ENCODE results near the gene BIRC2. TPM values are rescaled to one million over a fixed set of nuclear protein-coding genes. Genes with fewer than 3 reads are reported as not detected.
"Not testable (repeated sequence)": the region's sequence is repeated elsewhere in the genome, so short reads cannot be mapped to it uniquely, and the experiment has no call there.

Gene BIRC2
- total RNA-seq (100 to 1,000 TPM in 2 of 5 donors, 10 to 100 TPM in 3; 33.6 to 301 (median 55.4) TPM), polyA plus RNA-seq (10 to 100 TPM; 17.3 to 24.6 (median 20.0) TPM)
- long read RNA-seq, donor 1, partial matches to known transcripts = 0 of 1 reads
- long read RNA-seq, donor 1, other reads (novel, unspliced or antisense) = 0 of 1 reads
- long read RNA-seq, donor 2, transcript BIRC2-201 (9 exons, 3,743 nt) = major isoform, 7 of 13 reads
- long read RNA-seq, donor 2, partial matches to known transcripts = 6 of 13 reads
- long read RNA-seq, donor 2, other reads (novel, unspliced or antisense) = 0 of 13 reads
- long read RNA-seq, donor 3, partial matches to known transcripts = 15 of 16 reads
- long read RNA-seq, donor 3, other reads (novel, unspliced or antisense) = 0 of 16 reads
- long read RNA-seq, donor 4, partial matches to known transcripts = 0 of 3 reads
- long read RNA-seq, donor 4, other reads (novel, unspliced or antisense) = 0 of 3 reads
- long read RNA-seq, donor 5, full-length matches to known transcripts = 3 of 11 reads
- long read RNA-seq, donor 5, partial matches to known transcripts = 8 of 11 reads
- long read RNA-seq, donor 5, other reads (novel, unspliced or antisense) = 0 of 11 reads
- long read RNA-seq, donor 6, full-length matches to known transcripts = 10 of 31 reads
- long read RNA-seq, donor 6, partial matches to known transcripts = 21 of 31 reads
- long read RNA-seq, donor 6, other reads (novel, unspliced or antisense) = 0 of 31 reads
- long read RNA-seq, donor 7, partial matches to known transcripts = 7 of 9 reads
- long read RNA-seq, donor 7, other reads (novel, unspliced or antisense) = 0 of 9 reads
- long read RNA-seq, donor 8, transcript BIRC2-201 (9 exons, 3,743 nt) = major isoform, 7 of 14 reads
- long read RNA-seq, donor 8, partial matches to known transcripts = 7 of 14 reads
- long read RNA-seq, donor 8, other reads (novel, unspliced or antisense) = 0 of 14 reads
- long read RNA-seq, donor 9, partial matches to known transcripts = 31 of 32 reads
- long read RNA-seq, donor 9, other reads (novel, unspliced or antisense) = 0 of 32 reads
- long read RNA-seq, donor 10, partial matches to known transcripts = 9 of 13 reads
- long read RNA-seq, donor 10, other reads (novel, unspliced or antisense) = 0 of 13 reads

DNA sequence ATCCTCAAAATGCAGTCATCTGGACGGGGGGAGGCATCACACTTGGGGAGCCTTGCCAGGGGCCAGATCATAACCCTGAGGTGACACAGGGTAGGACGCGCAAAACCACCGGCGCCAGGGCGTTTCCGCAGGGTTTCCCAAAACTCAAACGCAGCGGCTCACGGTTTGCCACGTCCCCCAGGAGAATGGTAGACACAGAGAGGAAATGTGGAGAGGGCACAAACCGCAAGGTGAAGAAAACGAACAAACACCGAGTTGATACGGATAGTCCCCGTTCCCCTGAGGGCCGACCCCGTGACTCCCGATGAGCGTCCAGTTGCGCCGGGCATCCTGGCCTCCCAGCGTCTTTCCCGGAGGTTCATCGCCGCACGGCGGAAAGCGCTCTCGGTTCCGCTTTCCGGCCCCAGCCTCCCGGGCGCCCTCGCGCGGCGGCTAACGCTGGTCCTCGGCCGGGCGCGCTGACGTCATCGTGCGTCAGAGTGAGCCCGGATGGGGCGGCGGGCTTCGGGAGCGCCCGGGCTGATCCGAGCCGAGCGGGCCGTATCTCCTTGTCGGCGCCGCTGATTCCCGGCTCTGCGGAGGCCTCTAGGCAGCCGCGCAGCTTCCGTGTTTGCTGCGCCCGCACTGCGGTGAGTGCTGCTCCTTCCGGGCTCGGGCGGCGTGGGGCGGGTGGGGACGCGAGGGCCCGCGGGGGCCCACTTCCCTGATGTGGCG is at the start of gene BIRC2:
TSS of gene BIRC2 (plus strand) at position 467 of the 714 bp plus-strand sequence. CDS start 2,641 bp downstream, outside the sequence.
- Histone ChIP-seq H3K4me3 (peak within 1 kb of the TSS; percentile 59 to 68 (median 63)), H3K27me3 (no peaks in the 10 kb centered on the region), H3K9me3 (no peaks in the 10 kb centered on the region), H3K4me1 (peaks cover 10 to 41% (median 26%) of the 10 kb centered on the region in 4 donors), H3K27ac (peak within 1 kb of the TSS; percentile 93 to 99 (median 98)), H3K36me3 (peaks cover 0 to 21% (median 8%) of the 10 kb centered on the region in 4 donors)
- intact Hi-C loops (cut with DNase I; ENCODE audit: low total_unique reads) = loop anchor here (10.0 kb wide), 1 partner anchor 148 kb away; no protein-coding TSS in a partner anchor
- peak; percentile 97 to 98 for DNase-seq
- WGBS, 5 donors = 0 to 1% (median 0%) methylated on average over 26 to 77 of the region's 77 CpGs
- TF ChIP-seq, protein P1, sequence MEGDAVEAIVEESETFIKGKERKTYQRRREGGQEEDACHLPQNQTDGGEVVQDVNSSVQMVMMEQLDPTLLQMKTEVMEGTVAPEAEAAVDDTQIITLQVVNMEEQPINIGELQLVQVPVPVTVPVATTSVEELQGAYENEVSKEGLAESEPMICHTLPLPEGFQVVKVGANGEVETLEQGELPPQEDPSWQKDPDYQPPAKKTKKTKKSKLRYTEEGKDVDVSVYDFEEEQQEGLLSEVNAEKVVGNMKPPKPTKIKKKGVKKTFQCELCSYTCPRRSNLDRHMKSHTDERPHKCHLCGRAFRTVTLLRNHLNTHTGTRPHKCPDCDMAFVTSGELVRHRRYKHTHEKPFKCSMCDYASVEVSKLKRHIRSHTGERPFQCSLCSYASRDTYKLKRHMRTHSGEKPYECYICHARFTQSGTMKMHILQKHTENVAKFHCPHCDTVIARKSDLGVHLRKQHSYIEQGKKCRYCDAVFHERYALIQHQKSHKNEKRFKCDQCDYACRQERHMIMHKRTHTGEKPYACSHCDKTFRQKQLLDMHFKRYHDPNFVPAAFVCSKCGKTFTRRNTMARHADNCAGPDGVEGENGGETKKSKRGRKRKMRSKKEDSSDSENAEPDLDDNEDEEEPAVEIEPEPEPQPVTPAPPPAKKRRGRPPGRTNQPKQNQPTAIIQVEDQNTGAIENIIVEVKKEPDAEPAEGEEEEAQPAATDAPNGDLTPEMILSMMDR (IDR thresholded peaks at IDR 0.05) = peak in 5 of 7 experiments; percentile 61 to 87 (median 78)
- no peak for TF ChIP-seq EP300 (IDR thresholded peaks at IDR 0.05)
- TF ChIP-seq POLR2AphosphoS5 (IDR thresholded peaks at IDR 0.05) = peak; percentile 91 to 93 (median 92)
- TF ChIP-seq POLR2A (IDR thresholded peaks at IDR 0.05) = peak in 2 of 4 donors; percentile 59 to 66

DNA sequence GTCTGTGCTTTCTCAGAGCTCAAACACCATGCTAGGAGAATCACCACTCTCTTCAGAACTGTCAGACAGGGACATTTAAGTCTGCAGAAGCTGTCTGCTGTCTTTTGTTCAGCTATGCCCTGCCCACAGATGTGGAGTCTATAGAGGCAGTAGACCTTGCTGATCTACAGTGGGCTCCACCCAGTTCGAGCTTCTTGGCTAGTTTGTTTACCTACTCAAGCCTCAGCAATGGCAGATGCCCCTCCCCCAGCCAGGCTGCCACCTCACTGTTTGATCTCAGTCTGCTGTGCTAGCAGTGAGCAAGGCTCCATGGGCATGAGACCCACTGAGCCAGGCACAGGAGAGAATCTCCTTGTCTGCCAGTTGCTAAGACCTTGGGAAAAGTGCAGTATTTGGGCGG is 46.2 kb upstream of the BIRC2 start:
- H3K4me3 ChIP-seq; H3K27ac ChIP-seq; H3K36me3 ChIP-seq; H3K27me3 ChIP-seq; intact Hi-C loops (cut with DNase I; ENCODE audit: low total_unique reads): not testable (repeated sequence)
- Histone ChIP-seq H3K4me1 (peaks cover 0 to 12% (median 7%) of the 10 kb centered on the region in 4 donors), H3K9me3 (peaks cover 0 to 15% (median 9%) of the 10 kb centered on the region in 4 donors)
- 39 to 61% (median 50%) methylated on average over 2 of the region's 2 CpGs for WGBS, 5 donors
- peak in 1 of 2 donors; percentile 75 for DNase-seq

DNA sequence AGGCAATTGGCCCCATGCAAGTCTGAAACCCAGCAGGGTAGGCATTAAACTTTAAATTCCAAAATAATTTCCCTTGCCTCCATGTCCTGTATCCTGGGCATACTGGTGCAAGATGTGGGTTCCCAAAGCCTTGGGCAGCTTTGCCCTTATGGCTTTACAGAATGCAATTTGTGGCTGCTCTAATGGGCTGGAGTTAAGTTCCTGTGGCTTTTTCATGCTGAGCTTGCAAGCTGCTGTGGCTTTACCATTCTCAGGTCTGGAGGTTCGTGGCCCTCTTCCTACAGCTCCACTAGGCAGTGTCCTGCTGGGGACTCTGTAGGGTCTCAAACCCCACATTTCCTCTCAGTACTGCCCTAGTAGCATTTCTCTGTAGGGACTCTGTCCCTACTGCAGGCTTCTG is 44.8 kb upstream of the BIRC2 start:
- TF ChIP-seq, protein P1 (IDR thresholded peaks at IDR 0.05) = no peak
- TF ChIP-seq EP300 (IDR thresholded peaks at IDR 0.05) (no peak), POLR2A (IDR thresholded peaks at IDR 0.05) (no peak), POLR2AphosphoS5 (IDR thresholded peaks at IDR 0.05) (no peak)
- intact Hi-C loops (cut with DNase I; ENCODE audit: low total_unique reads) = no loop called here
- H3K4me3 ChIP-seq = no peak overlapping the region

DNA sequence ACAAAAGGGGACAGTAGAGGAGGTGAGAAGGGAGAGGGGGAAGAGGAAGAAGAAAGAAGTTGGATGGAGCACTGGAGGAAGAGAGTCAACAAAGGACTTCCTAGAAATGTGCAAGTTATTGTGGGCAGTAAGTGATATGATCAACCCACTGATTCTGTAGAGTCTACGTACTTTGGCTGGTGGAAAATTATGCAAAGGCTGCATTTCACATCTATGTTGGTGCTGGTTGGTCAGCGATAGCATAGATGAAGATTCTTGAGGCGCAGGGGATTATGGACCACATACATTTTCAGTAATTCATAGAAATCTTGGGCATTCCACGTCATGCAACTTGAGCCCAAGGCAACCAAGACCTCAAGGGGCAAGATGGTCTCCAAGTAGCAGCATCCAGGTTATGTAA is 42.3 kb upstream of the BIRC2 start:
- H3K27ac ChIP-seq = no peak overlapping the region

More for the DNA sequence above, 44.8 kb upstream of the BIRC2 start:
- H3K9me3 ChIP-seq = peaks cover 0 to 15% (median 9%) of the 10 kb centered on the region in 4 donors
- no peak overlapping the region for H3K27ac ChIP-seq
- 71 to 100% (median 88%) methylated on average over 1 of the region's 1 CpG for WGBS, 5 donors
- no peaks in the 10 kb centered on the region for H3K27me3 ChIP-seq
- peaks cover 0 to 26% (median 15%) of the 10 kb centered on the region in 4 donors for H3K4me1 ChIP-seq
- no peaks in the 10 kb centered on the region for H3K36me3 ChIP-seq
- DNase-seq = no peak

More for the DNA sequence above, 42.3 kb upstream of the BIRC2 start:
- no peaks in the 10 kb centered on the region for H3K36me3 ChIP-seq
- H3K4me3 ChIP-seq = no peak overlapping the region
- no peaks in the 10 kb centered on the region for H3K27me3 ChIP-seq
- intact Hi-C loops (cut with DNase I; ENCODE audit: low total_unique reads) = no loop called here
- no peak for DNase-seq
- peaks cover 0 to 28% (median 20%) of the 10 kb centered on the region in 4 donors for H3K4me1 ChIP-seq
- H3K9me3 ChIP-seq = peaks cover 0 to 15% (median 9%) of the 10 kb centered on the region in 4 donors
- TF ChIP-seq POLR2A (IDR thresholded peaks at IDR 0.05) (no peak), POLR2AphosphoS5 (IDR thresholded peaks at IDR 0.05) (no peak), EP300 (IDR thresholded peaks at IDR 0.05) (no peak)
- TF ChIP-seq, protein P1 (IDR thresholded peaks at IDR 0.05) = no peak
- 91 to 98% (median 95%) methylated on average over 4 of the region's 4 CpGs for WGBS, 5 donors

Measured in stomach (tissue), 19 donors.